ENCODE data around the gene SELP. TPM values are rescaled to one million over a fixed set of nuclear protein-coding genes. Genes with fewer than 3 reads are reported as not detected.

SELP gene
- total RNA-seq, 2 experiments from 2014 or later = not detected

DNA sequence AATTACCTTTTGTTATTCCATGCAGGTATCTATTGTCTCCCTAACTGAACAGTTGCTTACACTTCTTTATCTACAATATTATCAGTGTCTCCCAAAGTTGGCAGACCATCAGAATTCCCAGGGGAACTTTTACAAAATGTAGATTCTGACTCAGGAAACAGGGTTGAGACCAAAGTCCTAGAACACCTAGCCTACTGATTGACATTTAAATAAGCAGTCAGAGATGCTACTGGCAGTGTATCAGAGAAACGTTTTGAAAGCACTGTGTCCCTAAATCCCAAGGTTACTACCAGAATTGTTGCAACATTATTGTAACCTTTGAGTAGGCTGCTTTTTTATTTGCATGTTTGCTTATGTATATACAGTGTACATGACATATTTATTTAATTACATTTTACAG, 41.8 kb downstream of the SELP start:
- Histone ChIP-seq H3K27ac (ENCODE audit: low read depth, low read length, poor library complexity, severe bottlenecking) (no peak overlapping the region), H3K4me3 (ENCODE audit: low read depth, low read length, poor library complexity, severe bottlenecking) (no peak overlapping the region), H3K9me2 (ENCODE audit: insufficient read depth, low read length) (no peaks in the 10 kb centered on the region), H3K9me3 (ENCODE audit: low read length) (no peaks in the 10 kb centered on the region), H3K79me2 (ENCODE audit: insufficient read depth, low read depth, low read length) (no peaks in the 10 kb centered on the region), H3K36me3 (ENCODE audit: insufficient read depth, low read length) (no peaks in the 10 kb centered on the region), H4K20me1 (ENCODE audit: insufficient read depth, low read length) (no peaks in the 10 kb centered on the region), H3K4me1 (ENCODE audit: insufficient read depth, low read length, poor library complexity, severe bottlenecking) (no peaks in the 10 kb centered on the region), H2AFZ (ENCODE audit: low read length) (no peak overlapping the region), H3K4me2 (ENCODE audit: low read length) (no peak overlapping the region)
- no TSS peak for BruUV-seq (replicated peaks)
- ChIA-PET CTCF (ENCODE audit: unreplicated experiment) (no interaction called here), POLR2A (no interaction called here)
- intact Hi-C loops (cut with micrococcal nuclease; ENCODE audit: unreplicated experiment) = loop anchor here (5.0 kb wide), 1 partner anchor 124 kb away; the partner anchor contains the start of gene SELL
- DNase-seq (ENCODE audit: low spot score) = no peak
- TF ChIP-seq, protein P1, sequence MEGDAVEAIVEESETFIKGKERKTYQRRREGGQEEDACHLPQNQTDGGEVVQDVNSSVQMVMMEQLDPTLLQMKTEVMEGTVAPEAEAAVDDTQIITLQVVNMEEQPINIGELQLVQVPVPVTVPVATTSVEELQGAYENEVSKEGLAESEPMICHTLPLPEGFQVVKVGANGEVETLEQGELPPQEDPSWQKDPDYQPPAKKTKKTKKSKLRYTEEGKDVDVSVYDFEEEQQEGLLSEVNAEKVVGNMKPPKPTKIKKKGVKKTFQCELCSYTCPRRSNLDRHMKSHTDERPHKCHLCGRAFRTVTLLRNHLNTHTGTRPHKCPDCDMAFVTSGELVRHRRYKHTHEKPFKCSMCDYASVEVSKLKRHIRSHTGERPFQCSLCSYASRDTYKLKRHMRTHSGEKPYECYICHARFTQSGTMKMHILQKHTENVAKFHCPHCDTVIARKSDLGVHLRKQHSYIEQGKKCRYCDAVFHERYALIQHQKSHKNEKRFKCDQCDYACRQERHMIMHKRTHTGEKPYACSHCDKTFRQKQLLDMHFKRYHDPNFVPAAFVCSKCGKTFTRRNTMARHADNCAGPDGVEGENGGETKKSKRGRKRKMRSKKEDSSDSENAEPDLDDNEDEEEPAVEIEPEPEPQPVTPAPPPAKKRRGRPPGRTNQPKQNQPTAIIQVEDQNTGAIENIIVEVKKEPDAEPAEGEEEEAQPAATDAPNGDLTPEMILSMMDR (conservative IDR thresholded peaks at IDR 0.05; ENCODE audit: low read length) = no peak
- TF ChIP-seq EZH2phosphoT487 (IDR thresholded peaks at IDR 0.05; ENCODE audit: borderline replicate concordance, low read depth, low read length) = no peak

DNA sequence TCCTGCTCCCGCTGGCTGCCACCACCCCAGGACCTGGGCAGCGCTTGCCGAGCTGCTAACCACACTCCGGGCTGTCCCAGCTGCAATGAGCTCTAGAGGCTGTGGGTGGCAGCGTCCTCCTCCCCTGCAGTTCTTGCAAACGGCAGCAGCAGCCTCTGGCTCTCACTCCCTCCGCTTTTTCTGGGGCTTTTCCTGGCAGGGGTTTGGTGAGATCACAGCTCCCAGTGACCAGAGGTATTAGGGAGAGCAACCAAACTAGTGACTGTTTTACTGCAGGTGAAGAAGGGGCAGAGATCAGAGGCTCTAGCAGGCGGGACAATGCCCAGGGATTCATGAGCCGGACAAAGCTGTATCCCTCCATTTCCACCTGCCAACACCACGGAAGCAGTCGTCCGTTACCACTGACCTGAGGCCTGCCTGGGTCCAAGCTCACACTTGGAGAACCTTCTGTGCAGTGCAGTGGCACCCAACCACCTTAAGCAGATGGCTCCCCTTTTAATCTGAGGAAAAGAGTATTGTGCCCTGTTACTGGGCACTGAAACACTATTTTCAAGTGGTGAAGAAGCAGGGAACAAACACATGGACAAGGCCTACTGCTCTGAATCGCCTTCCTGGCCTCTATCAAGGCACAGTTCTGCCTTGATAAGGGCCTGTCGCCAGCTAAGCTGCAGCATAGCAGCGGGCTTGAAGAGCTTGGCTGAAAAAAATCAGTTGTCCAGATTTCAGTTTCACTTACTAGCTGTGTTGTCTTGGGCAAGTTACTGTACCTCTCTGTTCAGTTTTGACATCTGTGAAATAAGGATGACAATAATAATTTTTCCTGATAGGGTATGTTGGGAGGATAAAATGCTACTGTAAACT, 43.3 kb downstream of the SELP start, which contains the start of gene F5:
F5 (minus strand) TSS at position 87 of the 861 bp plus-strand sequence. CDS start 95 bp downstream, outside the sequence.
- TF ChIP-seq EZH2phosphoT487 (IDR thresholded peaks at IDR 0.05; ENCODE audit: borderline replicate concordance, low read depth, low read length) = no peak
- TF ChIP-seq, protein P1 (conservative IDR thresholded peaks at IDR 0.05; ENCODE audit: low read length) = peak; percentile 65
- CTCF ChIA-PET (ENCODE audit: unreplicated experiment) = interaction anchor here (0.6 kb wide), 1 partner anchor 125 kb away, joined by 3 read pairs; no protein-coding TSS in a partner anchor
- Histone ChIP-seq H3K9me3 (ENCODE audit: low read length) (no peaks in the 10 kb centered on the region), H3K36me3 (ENCODE audit: insufficient read depth, low read length) (no peaks in the 10 kb centered on the region), H3K4me1 (ENCODE audit: insufficient read depth, low read length, poor library complexity, severe bottlenecking) (no peaks in the 10 kb centered on the region), H4K20me1 (ENCODE audit: insufficient read depth, low read length) (no peaks in the 10 kb centered on the region), H3K27ac (ENCODE audit: low read depth, low read length, poor library complexity, severe bottlenecking) (no peak within 1 kb of the TSS), H3K9me2 (ENCODE audit: insufficient read depth, low read length) (no peaks in the 10 kb centered on the region), H3K4me2 (ENCODE audit: low read length) (no peak within 1 kb of the TSS), H2AFZ (ENCODE audit: low read length) (no peak within 1 kb of the TSS), H3K79me2 (ENCODE audit: insufficient read depth, low read depth, low read length) (no peaks in the 10 kb centered on the region), H3K4me3 (ENCODE audit: low read depth, low read length, poor library complexity, severe bottlenecking) (no peak within 1 kb of the TSS)
- POLR2A ChIA-PET = no interaction called here
- no TSS peak for BruUV-seq (replicated peaks)
- peak; percentile 44 for DNase-seq (ENCODE audit: low spot score)
- intact Hi-C loops (cut with micrococcal nuclease; ENCODE audit: unreplicated experiment) = loop anchor here (5.0 kb wide), 1 partner anchor 126 kb away; the partner anchor contains the start of gene SELL

DNA sequence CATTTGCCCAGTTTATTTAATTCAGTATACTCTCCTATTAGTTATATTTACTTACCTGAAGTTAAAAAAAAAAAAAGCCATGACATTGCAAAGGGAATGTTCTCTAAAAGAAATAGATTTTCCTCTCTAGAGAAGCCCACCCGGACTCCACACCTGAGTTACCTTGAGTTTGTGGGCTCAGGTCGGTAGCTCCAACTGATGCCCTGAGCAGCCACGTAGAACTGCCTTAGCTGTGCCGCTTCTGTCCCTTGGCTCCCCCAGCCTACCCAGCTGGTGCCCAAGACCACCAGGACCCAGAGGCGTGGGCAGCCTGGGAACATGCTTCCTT, 43.9 kb downstream of the SELP start:
- H3K4me3 ChIP-seq (ENCODE audit: low read depth, low read length, poor library complexity, severe bottlenecking) = no peak overlapping the region
- H3K79me2 ChIP-seq (ENCODE audit: insufficient read depth, low read depth, low read length) = no peaks in the 10 kb centered on the region
- no peaks in the 10 kb centered on the region for H3K9me2 ChIP-seq (ENCODE audit: insufficient read depth, low read length)
- H3K4me1 ChIP-seq (ENCODE audit: insufficient read depth, low read length, poor library complexity, severe bottlenecking) = no peaks in the 10 kb centered on the region
- no peaks in the 10 kb centered on the region for H3K9me3 ChIP-seq (ENCODE audit: low read length)
- TF ChIP-seq, protein P1 (conservative IDR thresholded peaks at IDR 0.05; ENCODE audit: low read length) = no peak
- no peak overlapping the region for H3K27ac ChIP-seq (ENCODE audit: low read depth, low read length, poor library complexity, severe bottlenecking)
- no peak overlapping the region for H2AFZ ChIP-seq (ENCODE audit: low read length)
- ChIA-PET POLR2A (no interaction called here), CTCF (ENCODE audit: unreplicated experiment) (interaction anchor here (0.6 kb wide), 1 partner anchor 126 kb away, joined by 3 read pairs; no protein-coding TSS in a partner anchor)
- no peaks in the 10 kb centered on the region for H4K20me1 ChIP-seq (ENCODE audit: insufficient read depth, low read length)
- BruUV-seq (replicated peaks) = no TSS peak
- no peak overlapping the region for H3K4me2 ChIP-seq (ENCODE audit: low read length)
- no peaks in the 10 kb centered on the region for H3K36me3 ChIP-seq (ENCODE audit: insufficient read depth, low read length)
- DNase-seq (ENCODE audit: low spot score) = no peak
- intact Hi-C loops (cut with micrococcal nuclease; ENCODE audit: unreplicated experiment) = loop anchor here (5.0 kb wide), 1 partner anchor 126 kb away; the partner anchor contains the start of gene SELL

Measured in OCI-LY7 (cell line).